Uterus (tissue), 4 donors: ENCODE results near the gene STBD1. TPM values are rescaled to one million over a fixed set of nuclear protein-coding genes. Genes with fewer than 3 reads are reported as not detected.

Source experiments
- DNase-seq, 2 donors: peaks; one replicate each; pipeline ENCODE4 v3.0.0-alpha.2; 2019 to 2020
- H3K27ac ChIP-seq, 2 donors: fragments of 200-600 bp; sonication (generic); 1 replicate in 1 of 2; 2 replicates in 1 of 2; pipeline ENCODE4 v1.5.1; 2016 to 2018
- H3K27me3 ChIP-seq, 2 donors: fragments of 200-600 bp; sonication (generic); one replicate each; pipeline ENCODE4 v1.5.1; 2018 to 2019; ENCODE audit warnings: control low read depth in 1 of 2
- H3K36me3 ChIP-seq, 2 donors: fragments of 200-600 bp; sonication (generic); one replicate each; pipeline ENCODE4 v1.5.1; 2019; ENCODE audit warnings: control low read depth in 1 of 2
- H3K4me1 ChIP-seq, 2 donors: fragments of 200-600 bp; sonication (generic); one replicate each; pipeline ENCODE4 v1.5.1; 2018 to 2019; ENCODE audit warnings: control low read depth in 1 of 2
- H3K4me3 ChIP-seq, 2 donors: fragments of 200-600 bp; sonication (generic); 1 replicate in 1 of 2; 2 replicates in 1 of 2; pipeline ENCODE4 v1.5.1; 2018 to 2019; ENCODE audit warnings: mild to moderate bottlenecking in 1 of 2
- H3K9me3 ChIP-seq, 2 donors: fragments of 200-600 bp; sonication (generic); one replicate each; pipeline ENCODE4 v1.5.1; 2019; ENCODE audit warnings: control low read depth in 1 of 2
- POLR2A ChIP-seq, 2 donors: fragments of 450-650 bp; IDR thresholded peaks; one replicate each; pipeline ENCODE4 v1.6.1; 2016; ENCODE audit warnings: antibody characterized with exemption in 2 of 2, mild to moderate bottlenecking in 1 of 2, moderate library complexity in 1 of 2
- intact Hi-C: fragments of 100-400 bp; cut with DNase I; formaldehyde crosslinking; loops from one replicate; pipeline ENCODE4 v1.15.1; 2023; ENCODE audit warnings: low total_unique reads
- total RNA-seq, 4 donors: library from RNA; depleted of rRNA in 3 of 4; stranded (reverse); fragments of >200 nt in 3 of 4; gene quantifications; one replicate each; pipeline versions ENCODE4 v1.1.0 to v1.2.4, GENCODE V29; 2014 to 2023
- TF ChIP-seq, protein P1 (sequence below), 4 experiments: fragments of 200-600 bp in 2 of 4; fragments of 450-650 bp in 2 of 4; sonication (generic) in 2 of 4; IDR thresholded peaks; one replicate each; pipeline ENCODE4 v1.5.1; 2016 to 2019; ENCODE audit warnings: antibody characterized with exemption in 4 of 4, mild to moderate bottlenecking in 2 of 4, moderate library complexity in 1 of 4
- donor health status: DM: yes; HTN: yes; CAD: no.

The STBD1 gene
- total RNA-seq, 4 donors from 2014 or later, result 0.59 to 5.5 (median 2.2) TPM

DNA sequence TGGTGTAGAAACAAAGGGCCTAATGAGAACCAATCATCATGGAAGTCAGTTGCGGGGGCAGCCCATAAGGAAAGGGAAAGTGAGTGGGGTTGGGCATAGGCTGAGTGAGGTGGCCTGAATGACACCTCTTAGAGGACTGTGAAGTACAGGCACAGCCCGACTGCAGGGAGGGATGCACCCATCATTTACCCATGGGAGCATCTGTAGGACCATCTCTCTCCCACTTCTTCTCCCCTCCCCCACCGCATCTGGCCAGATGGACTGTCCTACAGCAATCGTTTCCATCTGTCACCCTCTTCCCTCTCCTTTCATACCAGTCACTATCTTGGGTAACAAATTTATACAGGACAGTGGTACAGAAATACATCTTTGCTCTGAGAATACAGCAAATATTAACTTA is 4.2 kb downstream of the STBD1 start:
- H3K36me3 ChIP-seq, result no peaks in the 10 kb centered on the region
- H3K27ac ChIP-seq, result no peak overlapping the region
- intact Hi-C loops, result no loop called here
- no peaks in the 10 kb centered on the region for H3K4me1 ChIP-seq
- no peaks in the 10 kb centered on the region for H3K27me3 ChIP-seq
- DNase-seq, result no peak
- TF ChIP-seq POLR2A (IDR thresholded peaks at IDR 0.05), result no peak
- TF ChIP-seq, protein P1, sequence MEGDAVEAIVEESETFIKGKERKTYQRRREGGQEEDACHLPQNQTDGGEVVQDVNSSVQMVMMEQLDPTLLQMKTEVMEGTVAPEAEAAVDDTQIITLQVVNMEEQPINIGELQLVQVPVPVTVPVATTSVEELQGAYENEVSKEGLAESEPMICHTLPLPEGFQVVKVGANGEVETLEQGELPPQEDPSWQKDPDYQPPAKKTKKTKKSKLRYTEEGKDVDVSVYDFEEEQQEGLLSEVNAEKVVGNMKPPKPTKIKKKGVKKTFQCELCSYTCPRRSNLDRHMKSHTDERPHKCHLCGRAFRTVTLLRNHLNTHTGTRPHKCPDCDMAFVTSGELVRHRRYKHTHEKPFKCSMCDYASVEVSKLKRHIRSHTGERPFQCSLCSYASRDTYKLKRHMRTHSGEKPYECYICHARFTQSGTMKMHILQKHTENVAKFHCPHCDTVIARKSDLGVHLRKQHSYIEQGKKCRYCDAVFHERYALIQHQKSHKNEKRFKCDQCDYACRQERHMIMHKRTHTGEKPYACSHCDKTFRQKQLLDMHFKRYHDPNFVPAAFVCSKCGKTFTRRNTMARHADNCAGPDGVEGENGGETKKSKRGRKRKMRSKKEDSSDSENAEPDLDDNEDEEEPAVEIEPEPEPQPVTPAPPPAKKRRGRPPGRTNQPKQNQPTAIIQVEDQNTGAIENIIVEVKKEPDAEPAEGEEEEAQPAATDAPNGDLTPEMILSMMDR (IDR thresholded peaks at IDR 0.05), result no peak
- no peaks in the 10 kb centered on the region for H3K9me3 ChIP-seq
- H3K4me3 ChIP-seq, result no peak overlapping the region

DNA sequence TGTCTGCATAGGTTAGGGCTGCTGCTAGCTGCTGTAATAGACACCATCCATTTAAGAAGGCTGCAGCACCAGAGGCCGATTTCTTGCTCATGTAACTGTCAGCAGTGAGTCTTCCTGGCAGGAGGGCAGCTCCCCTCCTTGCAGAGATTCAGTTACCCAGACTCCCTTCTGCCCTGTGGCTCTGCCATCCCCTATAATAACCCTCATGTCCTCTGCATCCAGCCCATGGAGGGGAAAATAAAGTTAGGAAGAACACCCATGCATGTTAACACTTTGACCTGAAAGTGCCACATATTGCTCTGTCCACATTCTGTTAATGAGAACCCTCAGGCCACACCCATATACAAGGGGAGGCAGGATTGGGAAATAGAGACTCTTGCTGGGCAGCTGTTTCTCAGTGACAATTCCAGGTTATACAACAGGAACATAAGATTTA is 5.4 kb downstream of the STBD1 start:
- DNase-seq, result no peak
- no peak overlapping the region for H3K27ac ChIP-seq

DNA sequence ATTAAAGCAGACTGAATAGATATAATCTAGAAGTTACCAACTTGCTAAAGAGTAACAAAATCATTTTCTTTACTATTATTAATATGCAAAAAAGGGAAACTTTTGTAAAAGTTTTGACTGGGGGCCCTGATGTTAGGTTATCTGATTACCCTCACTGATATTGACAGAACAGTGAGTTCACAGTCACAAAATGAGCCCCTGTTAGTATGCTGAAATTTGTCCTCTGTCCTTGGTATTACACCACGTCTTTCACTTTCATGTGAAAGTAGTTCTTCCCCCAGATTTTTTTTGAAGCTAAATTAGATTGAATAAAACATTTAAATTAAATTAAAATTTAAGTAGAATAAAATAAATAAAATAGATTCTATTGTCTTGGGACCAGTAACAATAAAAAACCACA is 5.9 kb downstream of the STBD1 start:
- no peak overlapping the region for H3K4me3 ChIP-seq
- TF ChIP-seq, protein P1 (IDR thresholded peaks at IDR 0.05), result no peak
- TF ChIP-seq POLR2A (IDR thresholded peaks at IDR 0.05), result no peak
- no peak for DNase-seq
- H3K4me1 ChIP-seq, result no peaks in the 10 kb centered on the region
- H3K36me3 ChIP-seq, result no peaks in the 10 kb centered on the region
- H3K27me3 ChIP-seq, result no peaks in the 10 kb centered on the region
- no peak overlapping the region for H3K27ac ChIP-seq
- intact Hi-C loops, result no loop called here
- H3K9me3 ChIP-seq, result no peaks in the 10 kb centered on the region

More for the DNA sequence above, 5.4 kb downstream of the STBD1 start:
- no peaks in the 10 kb centered on the region for H3K36me3 ChIP-seq
- TF ChIP-seq, protein P1 (IDR thresholded peaks at IDR 0.05), result no peak
- no peak for TF ChIP-seq POLR2A (IDR thresholded peaks at IDR 0.05)
- H3K27me3 ChIP-seq, result no peaks in the 10 kb centered on the region
- intact Hi-C loops, result no loop called here
- no peaks in the 10 kb centered on the region for H3K9me3 ChIP-seq
- H3K4me1 ChIP-seq, result no peaks in the 10 kb centered on the region
- no peak overlapping the region for H3K4me3 ChIP-seq

DNA sequence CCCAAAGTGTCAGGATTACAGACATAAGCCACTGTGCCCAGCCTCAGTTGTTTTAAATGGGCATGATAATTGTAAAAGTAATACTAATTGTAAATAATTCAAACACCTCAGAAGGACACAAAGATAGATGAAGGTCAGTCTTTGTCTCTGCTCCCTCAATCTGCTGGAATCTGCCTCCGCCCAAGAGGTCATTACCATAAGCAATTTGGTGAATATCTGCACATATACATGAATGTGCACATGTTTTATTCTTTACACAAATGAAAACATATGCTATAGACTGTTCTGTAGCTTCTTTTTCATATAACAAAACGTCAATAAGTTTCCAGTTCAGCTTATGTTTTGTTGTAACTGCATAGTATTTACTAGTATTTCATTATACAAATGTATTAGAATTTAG is 7.0 kb downstream of the STBD1 start:
- DNase-seq, result no peak
- intact Hi-C loops, result no loop called here
- no peaks in the 10 kb centered on the region for H3K9me3 ChIP-seq
- H3K27me3 ChIP-seq, result no peaks in the 10 kb centered on the region
- no peak overlapping the region for H3K27ac ChIP-seq
- H3K36me3 ChIP-seq, result no peaks in the 10 kb centered on the region
- TF ChIP-seq POLR2A (IDR thresholded peaks at IDR 0.05), result no peak
- TF ChIP-seq, protein P1 (IDR thresholded peaks at IDR 0.05), result no peak
- H3K4me3 ChIP-seq, result no peak overlapping the region
- H3K4me1 ChIP-seq, result no peaks in the 10 kb centered on the region

DNA sequence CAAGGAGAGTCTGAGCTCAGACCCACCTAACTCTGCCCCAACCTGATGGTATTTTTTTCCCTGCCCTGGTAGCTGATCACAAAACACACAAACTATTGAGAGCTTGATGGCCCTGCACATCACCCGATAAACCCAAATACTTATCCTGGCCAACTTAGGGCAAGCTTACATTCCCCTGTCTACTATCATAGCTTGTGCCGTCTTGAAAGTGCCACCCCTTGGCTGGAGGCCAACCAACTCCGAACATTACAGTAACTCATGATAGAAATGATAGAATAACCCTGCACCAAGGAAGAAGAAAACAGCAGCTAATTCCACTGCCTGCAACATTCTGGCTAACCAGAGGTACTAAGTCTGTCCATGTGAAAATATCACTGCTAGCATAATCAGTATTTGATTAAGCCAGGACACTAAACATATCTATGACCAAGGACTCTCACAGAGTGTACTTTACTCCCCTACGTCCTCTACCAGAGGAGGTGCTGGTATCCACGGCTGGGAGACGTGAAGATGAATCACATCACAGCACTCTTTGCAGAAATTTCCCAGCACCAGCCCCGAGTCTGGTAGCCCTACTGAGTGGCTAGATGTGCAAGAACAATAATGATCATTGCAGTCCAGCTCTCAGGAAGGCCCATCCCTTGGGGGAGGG is 8.9 kb downstream of the STBD1 start:
- Histone ChIP-seq H3K9me3 (no peaks in the 10 kb centered on the region), H3K36me3 (no peaks in the 10 kb centered on the region), H3K27ac (no peak overlapping the region), H3K4me3 (no peak overlapping the region), H3K4me1 (no peaks in the 10 kb centered on the region), H3K27me3 (no peaks in the 10 kb centered on the region)
- intact Hi-C loops, result no loop called here
- TF ChIP-seq, protein P1 (IDR thresholded peaks at IDR 0.05), result no peak
- TF ChIP-seq POLR2A (IDR thresholded peaks at IDR 0.05), result no peak
- DNase-seq, result no peak
